HL-60 (cell line): ENCODE results near the gene COG4.

ENCODE experiments used
- DNase-seq, 2 experiments: peaks; one replicate each; pipeline ENCODE4 v3.0.0-alpha.2; 2010 to 2020; ENCODE audit warnings: low read depth in 1 of 2, low spot score in 1 of 2
- H3K27ac ChIP-seq: fragments of 250-450 bp; sonication (Bioruptor Pico); replicated peaks from 2 replicates; pipeline ENCODE4 v1.5.1; 2020; ENCODE audit warnings: mild to moderate bottlenecking, moderate library complexity
- H3K27me3 ChIP-seq: fragments of 250-450 bp; sonication (Bioruptor Pico); 2 replicates; pipeline ENCODE4 v1.5.1; 2021; ENCODE audit warnings: mild to moderate bottlenecking, moderate library complexity; ENCODE audit not compliant: insufficient read depth, poor library complexity, severe bottlenecking
- H3K4me3 ChIP-seq: replicated peaks from 2 replicates; pipeline ENCODE4 v1.5.1; 2011; ENCODE audit warnings: mild to moderate bottlenecking, control low read depth, low read length; ENCODE audit not compliant: insufficient read depth
- CTCF ChIP-seq: IDR thresholded peaks from one replicate; pipeline ENCODE4 v1.5.1; 2011; ENCODE audit warnings: low read length, control low read depth, inconsistent platforms; ENCODE audit not compliant: insufficient read depth
- GABPA ChIP-seq: IDR thresholded peaks from 2 replicates; pipeline ENCODE4 v1.6.1; 2012; ENCODE audit warnings: low read depth
- POLR2AphosphoS5 ChIP-seq: IDR thresholded peaks from 2 replicates; pipeline ENCODE4 v1.6.1; 2012; ENCODE audit warnings: low read depth
- REST ChIP-seq: IDR thresholded peaks from 2 replicates; pipeline ENCODE4 v1.6.1; 2012; ENCODE audit warnings: low read depth; ENCODE audit not compliant: insufficient replicate concordance
- SPI1 ChIP-seq: IDR thresholded peaks from 2 replicates; pipeline ENCODE4 v1.6.1; 2012; ENCODE audit warnings: low read depth, mild to moderate bottlenecking, borderline replicate concordance

The COG4 gene

GRCh38 chr16:70448075-70448474, 75.3 kb downstream of the COG4 start:
- no peaks in the 10 kb centered on the region for H3K27me3 ChIP-seq
- H3K27ac ChIP-seq, result no peak overlapping the region
- TF ChIP-seq CTCF, result no peak
- no peak for TF ChIP-seq POLR2AphosphoS5
- TF ChIP-seq REST, result no peak
- TF ChIP-seq GABPA, result no peak
- TF ChIP-seq SPI1, result no peak
- no peak overlapping the region for H3K4me3 ChIP-seq
- DNase-seq, result no peak

DNA sequence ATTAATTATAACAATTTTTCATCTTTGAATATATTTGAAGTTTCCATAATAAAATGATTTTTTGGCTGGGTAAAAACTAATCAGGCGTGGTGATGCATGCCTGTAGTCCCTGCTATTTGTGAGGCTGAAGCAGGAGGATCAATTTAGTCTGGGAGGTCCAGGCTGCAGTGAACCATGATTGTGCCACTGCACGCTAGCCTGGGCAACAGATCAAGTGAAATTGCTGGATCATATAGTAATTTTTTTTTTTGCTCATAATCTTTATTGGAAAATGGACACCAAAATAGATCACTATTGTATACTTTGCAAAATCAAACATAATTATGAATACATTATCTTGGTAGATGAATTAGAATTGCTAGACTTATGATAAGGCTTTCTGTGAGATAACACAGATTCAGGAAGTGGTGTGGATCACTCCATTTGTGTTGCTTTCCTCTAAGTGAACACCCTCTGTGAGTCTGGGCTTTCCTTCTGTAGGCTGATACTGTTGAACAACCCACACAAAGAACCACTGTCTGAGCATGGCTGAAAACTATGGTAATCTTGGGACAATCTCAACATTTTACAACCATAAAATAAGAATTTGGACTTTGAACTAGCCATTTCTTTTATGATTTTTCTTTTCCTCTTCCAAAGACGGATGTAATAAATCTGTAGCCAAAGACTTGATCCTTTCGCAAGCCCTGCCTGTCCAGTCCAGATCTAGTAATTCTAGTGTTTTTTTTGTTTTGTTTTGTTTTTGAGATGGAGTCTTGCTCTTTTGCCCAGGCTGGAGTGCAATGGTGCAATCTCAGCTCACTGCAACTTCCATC, 78.9 kb downstream of the COG4 start:
- DNase-seq, result no peak
- Histone ChIP-seq H3K27me3 (no peaks in the 10 kb centered on the region), H3K4me3 (no peak overlapping the region), H3K27ac (no peak overlapping the region)
- no peak for TF ChIP-seq POLR2AphosphoS5
- TF ChIP-seq SPI1, result 0 out of 2 replicates have a peak, but pooled peaks have one; percentile 46

GRCh38 chr16:70442344-70442743, 81.0 kb downstream of the COG4 start:
- Histone ChIP-seq H3K27me3 (no peaks in the 10 kb centered on the region), H3K27ac (no peak overlapping the region), H3K4me3 (no peak overlapping the region)
- DNase-seq, result no peak
- TF ChIP-seq GABPA (no peak), REST (no peak), POLR2AphosphoS5 (no peak), CTCF (no peak), SPI1 (no peak)

DNA sequence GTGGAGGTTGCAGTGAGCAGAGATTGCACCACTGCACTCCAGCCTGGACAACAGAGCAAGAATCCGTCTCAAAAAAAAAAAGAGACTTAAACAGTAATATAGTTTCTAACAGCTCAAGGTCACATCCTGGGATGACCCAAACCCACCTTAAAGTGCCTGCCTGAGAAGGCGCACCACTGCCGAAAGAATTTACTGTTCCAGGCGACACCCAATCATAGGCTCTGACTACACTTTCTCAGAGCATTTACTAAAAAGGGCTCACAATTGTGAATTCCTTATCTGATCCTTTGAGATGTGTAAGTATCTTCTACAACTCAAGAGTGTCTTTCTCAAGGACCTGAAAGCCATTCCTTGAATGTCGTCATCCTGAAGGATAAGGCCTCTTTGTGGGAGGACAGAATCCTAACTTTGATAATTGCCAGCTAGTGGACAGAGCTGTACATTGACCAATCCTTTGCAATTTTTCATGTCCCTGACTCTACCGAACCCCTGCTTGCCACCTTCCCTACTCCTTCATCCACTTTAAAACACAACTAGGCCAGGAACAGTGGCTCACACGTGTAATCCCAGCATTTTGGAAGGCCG, 81.9 kb downstream of the COG4 start:
- TF ChIP-seq GABPA, result no peak
- no peak for TF ChIP-seq POLR2AphosphoS5
- TF ChIP-seq CTCF, result no peak
- TF ChIP-seq REST, result no peak
- no peak for TF ChIP-seq SPI1
- no peak overlapping the region for H3K27ac ChIP-seq
- H3K27me3 ChIP-seq, result no peaks in the 10 kb centered on the region
- no peak for DNase-seq
- no peak overlapping the region for H3K4me3 ChIP-seq
